Measurements from ENCODE around the gene IDE.
"Not testable (repeated sequence)": the region's sequence is repeated elsewhere in the genome, so short reads cannot be mapped to it uniquely, and the experiment has no call there.

IDE gene

DNA sequence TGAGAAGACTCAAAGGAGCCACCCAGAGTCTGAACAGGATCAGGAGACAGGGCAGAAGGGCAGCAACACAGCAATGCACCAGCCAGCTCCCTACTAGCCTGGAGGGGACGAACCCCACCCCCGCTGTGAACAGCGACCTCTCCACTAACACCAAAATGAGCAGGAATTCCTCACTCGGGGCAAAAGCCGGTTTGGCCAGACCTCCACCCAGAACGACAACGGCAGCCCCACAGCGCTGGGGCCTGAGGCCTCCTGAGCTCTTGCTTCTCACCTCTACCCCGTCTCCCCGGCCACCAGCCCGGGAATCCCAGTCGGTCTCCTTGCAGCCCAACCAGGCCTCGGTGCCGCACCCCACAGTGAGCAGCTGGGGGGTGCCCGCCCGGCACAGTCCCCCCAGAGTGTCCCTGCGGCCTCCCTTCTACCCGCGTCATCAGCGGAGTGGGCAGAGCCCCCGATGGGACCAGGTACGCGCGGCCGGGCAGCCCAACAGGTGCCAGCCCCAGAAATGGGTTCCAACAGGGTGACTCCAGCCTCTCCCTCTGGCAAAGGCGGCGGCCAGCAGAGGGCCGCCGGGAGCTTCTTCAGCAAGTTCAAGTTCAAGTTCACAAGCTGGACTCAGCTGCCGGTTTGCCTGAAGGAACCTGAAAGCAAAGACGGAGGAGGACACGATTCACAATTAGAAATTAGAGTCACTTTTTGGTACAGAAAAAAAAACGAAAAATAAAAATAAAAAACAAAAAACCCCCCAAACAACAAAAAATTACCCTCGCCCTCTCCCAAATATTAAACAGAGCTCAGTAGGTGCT lies 153.9 kb downstream of the IDE start:
- DNase-seq (ENCODE audit: low read depth) = no peak

DNA sequence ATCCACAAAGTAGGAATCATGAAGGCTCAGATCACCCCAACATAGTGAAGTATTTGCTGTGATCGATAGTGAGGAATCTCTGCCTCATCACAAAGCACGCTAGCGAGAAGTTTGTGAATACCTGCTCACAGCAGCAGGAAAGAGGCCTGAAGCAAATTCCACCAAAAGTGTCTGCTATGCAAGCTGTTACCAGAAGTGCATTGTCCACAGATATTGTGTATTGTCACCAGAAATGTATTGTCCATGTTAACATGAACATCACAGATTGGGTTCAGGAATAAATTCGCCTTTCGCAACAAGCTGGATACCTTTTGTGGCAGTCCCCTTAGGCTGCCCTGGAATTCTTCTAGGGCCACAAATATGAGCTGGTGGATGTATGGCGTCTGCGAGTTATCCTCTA lies 155.0 kb downstream of the IDE start:
- DNase-seq (ENCODE audit: low read depth) = no peak

- no peak for DNase-seq (ENCODE audit: low read depth)
These were observed 155.7 kb downstream of the IDE start for GRCh38 chr10:92418221-92418620.

GRCh38 chr10:92413519-92413918 lies 160.4 kb downstream of the IDE start:
- no peak for DNase-seq (ENCODE audit: low read depth)

GRCh38 chr10:92413011-92413410 lies 160.9 kb downstream of the IDE start:
- no peak for DNase-seq (ENCODE audit: low read depth)

GRCh38 chr10:92411406-92411805 lies 162.5 kb downstream of the IDE start:
- no peak for DNase-seq (ENCODE audit: low read depth)

GRCh38 chr10:92410501-92410900 lies 163.4 kb downstream of the IDE start:
- DNase-seq (ENCODE audit: low read depth) = no peak

DNA sequence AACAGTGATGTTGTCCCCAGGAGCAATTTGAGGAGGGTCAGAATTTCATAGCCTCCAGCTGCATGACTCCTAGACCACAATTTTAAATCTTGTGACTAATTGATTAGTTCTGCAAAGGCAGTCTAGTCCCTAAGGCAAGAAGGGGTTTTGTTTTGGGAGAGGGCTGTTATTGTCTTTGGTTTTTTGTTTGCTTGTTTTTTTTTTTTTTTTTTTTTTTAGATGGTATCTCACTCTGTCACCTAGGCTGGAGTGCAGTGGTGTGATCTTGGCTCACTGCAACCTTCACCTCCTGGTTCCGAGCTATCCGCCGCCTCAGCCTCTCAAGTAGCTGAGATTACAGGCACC lies 165.9 kb downstream of the IDE start:
- DNase-seq (ENCODE audit: low read depth) = no peak

- DNase-seq (ENCODE audit: low read depth) = no peak
These were observed 166.4 kb downstream of the IDE start for GRCh38 chr10:92407305-92408016.

DNA sequence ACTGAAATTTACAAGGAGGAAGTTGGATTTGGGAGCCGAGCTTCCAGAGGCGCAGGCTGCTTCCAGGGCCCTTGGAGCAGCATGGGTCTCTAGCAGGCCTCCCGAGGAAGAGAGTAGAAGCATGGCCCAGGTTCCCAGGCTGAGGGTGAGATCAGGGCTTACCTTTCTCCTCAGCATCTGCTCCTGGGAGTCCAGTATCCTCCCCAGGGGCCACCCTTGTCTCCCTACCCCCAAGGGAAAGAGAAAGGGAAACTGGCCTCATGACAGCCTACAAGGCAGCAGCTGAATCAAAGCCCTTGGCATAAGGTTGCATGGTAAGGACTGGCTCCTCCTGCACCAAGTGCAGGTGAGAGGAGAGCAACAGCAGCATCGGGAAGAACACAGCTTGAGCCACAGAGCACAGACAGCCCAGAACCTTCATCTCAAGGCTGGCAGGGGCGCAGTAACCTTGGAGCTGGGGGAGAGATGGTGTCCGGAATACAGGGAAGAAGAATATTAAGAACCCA lies 168.4 kb downstream of the IDE start:
- DNase-seq (ENCODE audit: low read depth) = no peak

DNA sequence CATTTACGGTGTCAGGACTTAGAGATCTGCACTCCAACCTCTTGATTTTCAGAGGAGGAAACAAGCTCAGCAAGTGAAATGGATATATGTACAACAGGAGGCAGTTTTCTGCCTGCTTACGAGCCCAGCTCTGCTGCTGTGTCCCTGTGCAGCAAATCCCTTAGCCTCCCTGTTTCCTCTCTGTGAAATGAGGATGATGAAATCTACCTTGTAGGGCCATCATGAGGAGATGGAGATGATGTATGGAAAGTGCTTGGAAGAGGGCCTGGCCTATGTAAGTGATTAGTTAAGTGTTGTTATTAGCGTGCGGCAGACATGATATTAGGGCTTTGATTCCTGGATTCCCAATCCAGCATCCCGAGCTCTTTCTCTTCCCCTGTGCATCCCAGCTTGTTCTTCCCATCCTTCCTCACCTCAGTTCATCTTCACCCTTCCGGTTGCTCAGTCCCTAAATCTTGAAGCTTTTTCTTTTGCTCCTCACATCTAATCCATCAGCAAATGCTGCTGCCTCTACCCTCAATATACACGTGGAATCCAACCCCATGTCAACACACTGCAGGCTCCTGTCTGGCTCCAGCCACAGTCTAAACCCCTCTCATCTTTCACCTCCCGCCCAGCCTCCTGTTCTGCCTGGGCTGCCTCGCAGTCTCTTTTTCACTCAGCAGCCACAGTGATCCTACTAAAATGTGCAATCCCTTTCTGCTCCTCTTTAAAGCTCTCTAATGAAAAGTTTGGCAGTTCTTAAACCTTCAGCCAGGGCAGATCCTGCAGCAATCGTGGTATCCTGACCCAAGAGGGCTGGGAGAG lies 169.1 kb downstream of the IDE start:
- DNase-seq (ENCODE audit: low read depth) = no peak

DNA sequence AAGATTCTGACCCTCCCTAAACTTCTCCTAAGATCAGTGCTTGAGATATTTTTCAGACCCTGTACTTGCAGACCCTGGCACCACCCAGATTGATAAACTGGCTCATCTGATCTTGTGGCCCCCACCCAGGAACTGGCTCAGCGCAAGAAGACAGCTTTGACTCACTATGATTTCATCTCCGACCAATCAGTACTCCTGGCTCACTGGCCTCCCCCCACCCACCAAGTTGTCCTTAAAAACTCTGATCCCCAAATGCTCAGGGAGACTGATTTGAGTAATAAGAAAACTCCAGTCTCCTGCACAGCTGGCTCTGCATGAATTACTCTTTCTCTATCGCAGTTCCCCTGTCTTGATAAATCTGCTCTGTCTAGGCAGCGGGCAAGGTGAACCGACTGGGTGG lies 171.7 kb downstream of the IDE start:
- not testable (repeated sequence) for DNase-seq (ENCODE audit: low read depth)
